ENCODE measurements around the gene C19orf47. TPM values are rescaled to one million over a fixed set of nuclear protein-coding genes. Genes with fewer than 3 reads are reported as not detected.

The C19orf47 gene
- polyA plus RNA-seq, 3 donors, result 7.6 to 10.2 (median 8.0) TPM

DNA sequence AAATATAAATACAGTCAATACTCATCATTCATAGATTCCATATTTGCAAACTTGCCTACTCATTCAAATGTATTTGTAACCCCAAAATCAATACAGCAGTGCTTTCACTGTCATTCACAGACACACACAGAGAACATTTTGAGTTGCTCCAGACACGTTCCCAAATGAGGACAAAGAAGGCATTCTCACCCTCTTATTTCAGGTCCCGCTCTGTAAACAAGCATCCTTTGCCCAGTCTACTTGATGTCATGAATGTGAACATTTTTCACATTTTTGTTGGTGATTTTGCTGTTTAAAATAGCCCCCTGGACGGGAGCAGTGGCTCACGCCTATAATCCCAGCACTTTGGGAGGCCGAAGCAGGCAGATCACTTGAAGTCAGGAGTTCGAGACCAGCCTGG, 15.5 kb downstream of the C19orf47 start:
- H3K27ac Mint-ChIP-seq, result no peak overlapping the region
- no peak overlapping the region for H3K27ac ChIP-seq (ENCODE audit: low read depth in 1 of 2, low read length in 2 of 2)
- H3K27me3 ChIP-seq (ENCODE audit: control insufficient read depth in 2 of 2, insufficient read depth in 2 of 2, low read length in 2 of 2), result no peaks in the 10 kb centered on the region
- no peak overlapping the region for H3K4me2 ChIP-seq (replicated peaks; ENCODE audit: extremely low read depth, low read length, poor library complexity, severe bottlenecking)
- no CpG with 5 or more reads among the region's 6 CpGs for WGBS (ENCODE audit: insufficient coverage)
- intact Hi-C loops (cut with micrococcal nuclease), result no loop called here
- H3K4me1 ChIP-seq (ENCODE audit: control insufficient read depth in 1 of 2, insufficient read depth in 2 of 2, low read length in 2 of 2), result no peaks in the 10 kb centered on the region
- no peaks in the 10 kb centered on the region for H4K20me1 ChIP-seq (ENCODE audit: insufficient read depth, low read length)
- no peaks in the 10 kb centered on the region for H3K9me3 ChIP-seq (replicated peaks in 1 of 2; ENCODE audit: control insufficient read depth in 1 of 2, insufficient read depth in 1 of 2, low read length in 2 of 2)
- no peaks in the 10 kb centered on the region for H3K4me1 Mint-ChIP-seq
- no peak for DNase-seq
- no peaks in the 10 kb centered on the region for H3K9me3 Mint-ChIP-seq
- no peaks in the 10 kb centered on the region for H3K27me3 Mint-ChIP-seq (ENCODE audit: low read depth in 3 of 3)
- H3K36me3 Mint-ChIP-seq, result peaks cover 66 to 89% of the 10 kb centered on the region in 2 donors
- TF ChIP-seq, protein P1, sequence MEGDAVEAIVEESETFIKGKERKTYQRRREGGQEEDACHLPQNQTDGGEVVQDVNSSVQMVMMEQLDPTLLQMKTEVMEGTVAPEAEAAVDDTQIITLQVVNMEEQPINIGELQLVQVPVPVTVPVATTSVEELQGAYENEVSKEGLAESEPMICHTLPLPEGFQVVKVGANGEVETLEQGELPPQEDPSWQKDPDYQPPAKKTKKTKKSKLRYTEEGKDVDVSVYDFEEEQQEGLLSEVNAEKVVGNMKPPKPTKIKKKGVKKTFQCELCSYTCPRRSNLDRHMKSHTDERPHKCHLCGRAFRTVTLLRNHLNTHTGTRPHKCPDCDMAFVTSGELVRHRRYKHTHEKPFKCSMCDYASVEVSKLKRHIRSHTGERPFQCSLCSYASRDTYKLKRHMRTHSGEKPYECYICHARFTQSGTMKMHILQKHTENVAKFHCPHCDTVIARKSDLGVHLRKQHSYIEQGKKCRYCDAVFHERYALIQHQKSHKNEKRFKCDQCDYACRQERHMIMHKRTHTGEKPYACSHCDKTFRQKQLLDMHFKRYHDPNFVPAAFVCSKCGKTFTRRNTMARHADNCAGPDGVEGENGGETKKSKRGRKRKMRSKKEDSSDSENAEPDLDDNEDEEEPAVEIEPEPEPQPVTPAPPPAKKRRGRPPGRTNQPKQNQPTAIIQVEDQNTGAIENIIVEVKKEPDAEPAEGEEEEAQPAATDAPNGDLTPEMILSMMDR (IDR thresholded peaks at IDR 0.05), result no peak
- no peaks in the 10 kb centered on the region for H3K79me2 ChIP-seq (ENCODE audit: insufficient read depth, low read length)
- H3K4me3 Mint-ChIP-seq, result no peak overlapping the region
- H2AFZ ChIP-seq (ENCODE audit: insufficient read depth, low read depth, low read length, poor library complexity, severe bottlenecking), result no peak overlapping the region
- peaks cover 79 to 88% of the 10 kb centered on the region in 2 donors for H3K36me3 ChIP-seq (replicated peaks in 1 of 2; ENCODE audit: control insufficient read depth in 1 of 2, insufficient read depth in 2 of 2, low read length in 2 of 2)
- no peak overlapping the region for H3K9ac ChIP-seq (ENCODE audit: insufficient read depth, low read length, poor library complexity, severe bottlenecking)
- no peak overlapping the region for H3K4me3 ChIP-seq (replicated peaks in 1 of 3; ENCODE audit: low read depth in 2 of 3, low read length in 3 of 3)

DNA sequence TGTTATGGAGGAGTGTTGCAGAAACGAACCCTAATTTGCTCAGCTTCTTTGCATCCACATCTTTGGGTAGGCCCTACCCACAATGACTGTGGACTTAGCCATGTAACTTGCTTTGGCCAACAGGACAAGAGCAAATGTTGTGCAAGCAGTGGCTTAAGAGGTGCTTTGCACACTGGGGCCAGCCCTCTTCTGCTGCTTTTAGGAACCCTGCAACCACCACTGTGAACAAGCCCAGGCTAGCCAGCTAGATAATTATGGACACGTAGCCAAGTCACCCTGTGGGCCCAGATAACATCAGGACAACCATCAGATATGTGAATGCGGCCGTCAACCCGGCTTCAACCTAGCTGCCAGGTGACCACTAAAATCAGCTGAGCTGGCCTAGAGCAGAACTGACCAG, 17.1 kb downstream of the C19orf47 start:
- Mint-ChIP-seq H3K9me3 (no peaks in the 10 kb centered on the region), H3K4me3 (no peak overlapping the region), H3K27me3 (ENCODE audit: low read depth in 3 of 3) (peaks cover 0 to 3% (median 0%) of the 10 kb centered on the region in 3 donors), H3K27ac (peak overlapping the region in 1 of 7 donors; percentile 15), H3K36me3 (peaks cover 73 to 98% of the 10 kb centered on the region in 2 donors), H3K4me1 (no peaks in the 10 kb centered on the region)
- Histone ChIP-seq H4K20me1 (ENCODE audit: insufficient read depth, low read length) (no peaks in the 10 kb centered on the region), H2AFZ (ENCODE audit: insufficient read depth, low read depth, low read length, poor library complexity, severe bottlenecking) (no peak overlapping the region), H3K9me3 (replicated peaks in 1 of 2; ENCODE audit: control insufficient read depth in 1 of 2, insufficient read depth in 1 of 2, low read length in 2 of 2) (no peaks in the 10 kb centered on the region), H3K27me3 (ENCODE audit: control insufficient read depth in 2 of 2, insufficient read depth in 2 of 2, low read length in 2 of 2) (no peaks in the 10 kb centered on the region), H3K4me2 (replicated peaks; ENCODE audit: extremely low read depth, low read length, poor library complexity, severe bottlenecking) (no peak overlapping the region), H3K4me3 (replicated peaks in 1 of 3; ENCODE audit: low read depth in 2 of 3, low read length in 3 of 3) (no peak overlapping the region), H3K79me2 (ENCODE audit: insufficient read depth, low read length) (no peaks in the 10 kb centered on the region), H3K27ac (ENCODE audit: low read depth in 1 of 2, low read length in 2 of 2) (no peak overlapping the region), H3K9ac (ENCODE audit: insufficient read depth, low read length, poor library complexity, severe bottlenecking) (no peak overlapping the region), H3K36me3 (replicated peaks in 1 of 2; ENCODE audit: control insufficient read depth in 1 of 2, insufficient read depth in 2 of 2, low read length in 2 of 2) (peaks cover 84 to 94% of the 10 kb centered on the region in 2 donors), H3K4me1 (ENCODE audit: control insufficient read depth in 1 of 2, insufficient read depth in 2 of 2, low read length in 2 of 2) (no peaks in the 10 kb centered on the region)
- TF ChIP-seq, protein P1 (IDR thresholded peaks at IDR 0.05), result no peak
- no peak for DNase-seq
- WGBS (ENCODE audit: insufficient coverage), result 94% methylated on average over 5 of the region's 5 CpGs
- intact Hi-C loops (cut with micrococcal nuclease), result no loop called here

All from CD14-positive monocyte (primary cell).